Measurements from ENCODE around the gene ZNF746.
A peak's percentile ranks its signal among the peaks of the same experiment; 100 is the strongest.
"Not testable (repeated sequence)": the region's sequence is repeated elsewhere in the genome, so short reads cannot be mapped to it uniquely, and the experiment has no call there.

ZNF746 gene

GRCh38 chr7:149497467-149498261 is at the start of gene ZNF746:
ZNF746 (minus strand) TSS chr7:149497809; CDS start chr7:149497536, 273 bp downstream.
- DNase-seq, result peak; percentile 79

GRCh38 chr7:149547126-149547525 is 49.5 kb upstream of the ZNF746 start:
- no peak for DNase-seq

- DNase-seq, result no peak
Observed at GRCh38 chr7:149546331-149546730, 48.7 kb upstream of the ZNF746 start.

DNA sequence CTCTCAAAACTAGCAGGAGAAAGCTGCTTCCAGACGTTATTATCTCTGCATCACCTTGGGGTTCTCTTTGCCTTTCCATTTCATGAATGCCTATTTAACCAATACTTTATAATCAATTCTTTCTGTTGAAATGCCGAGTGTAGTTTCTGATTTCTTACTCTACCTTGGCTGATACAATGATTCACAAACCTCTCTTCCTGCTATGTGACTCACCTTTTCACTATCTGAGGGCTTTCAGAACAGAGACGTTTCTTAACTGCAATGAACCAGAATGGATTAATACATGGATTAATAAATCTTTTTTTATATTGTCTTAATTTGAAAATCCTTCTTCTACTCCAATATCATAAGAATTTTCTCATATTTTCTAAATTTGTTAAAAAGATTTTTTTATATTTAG is 46.4 kb upstream of the ZNF746 start:
- no peak for DNase-seq

- no peak for DNase-seq
Observed at GRCh38 chr7:149532654-149533053, 35.0 kb upstream of the ZNF746 start.

DNA sequence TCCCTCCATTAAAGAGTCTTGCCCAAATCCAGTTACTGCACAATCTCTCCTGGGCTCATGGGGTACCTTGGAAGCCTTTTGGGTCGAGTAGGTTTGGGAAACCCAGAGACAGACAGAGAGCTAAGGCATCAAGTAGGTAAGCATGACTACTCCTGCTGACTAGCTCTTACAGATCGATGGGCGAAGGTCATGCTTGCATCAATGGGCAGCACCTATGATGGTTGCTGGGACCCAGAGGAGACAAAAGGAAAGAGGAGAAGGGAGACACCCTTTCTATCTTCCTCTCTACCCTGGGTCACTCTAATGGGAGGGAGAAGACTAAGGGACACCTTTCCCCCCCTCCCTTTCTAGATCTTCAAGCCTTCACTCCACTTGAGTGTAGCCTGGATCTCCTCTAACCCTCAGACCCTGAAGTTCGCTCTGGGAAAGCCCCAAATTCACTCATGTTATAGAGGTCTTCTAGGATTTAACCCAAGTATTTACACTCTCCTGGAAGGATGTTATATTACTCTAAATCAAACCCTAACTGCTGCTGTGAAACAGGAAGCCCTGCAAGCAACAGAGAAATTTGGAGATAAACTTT is 31.6 kb upstream of the ZNF746 start:
- no peak for DNase-seq

DNA sequence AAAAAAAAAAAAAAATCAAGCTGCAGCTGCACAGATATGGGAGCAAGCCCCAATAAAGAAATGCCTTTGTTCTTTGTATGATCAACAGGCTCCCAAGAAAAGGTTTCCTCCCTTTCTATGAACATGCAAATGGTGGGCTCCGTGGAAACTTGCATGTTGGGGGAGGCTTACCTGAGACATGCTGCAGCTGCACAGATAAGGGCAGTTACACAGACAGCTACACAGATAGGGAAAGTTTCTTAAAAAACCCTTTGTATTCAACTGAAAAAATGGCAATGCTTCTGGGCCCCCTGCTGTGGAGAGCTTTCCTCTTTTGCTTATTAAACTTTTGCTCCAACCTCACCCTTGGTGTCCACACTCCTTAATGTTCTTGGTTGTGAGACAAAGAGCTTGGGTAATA is 29.8 kb upstream of the ZNF746 start:
- no peak for DNase-seq

DNA sequence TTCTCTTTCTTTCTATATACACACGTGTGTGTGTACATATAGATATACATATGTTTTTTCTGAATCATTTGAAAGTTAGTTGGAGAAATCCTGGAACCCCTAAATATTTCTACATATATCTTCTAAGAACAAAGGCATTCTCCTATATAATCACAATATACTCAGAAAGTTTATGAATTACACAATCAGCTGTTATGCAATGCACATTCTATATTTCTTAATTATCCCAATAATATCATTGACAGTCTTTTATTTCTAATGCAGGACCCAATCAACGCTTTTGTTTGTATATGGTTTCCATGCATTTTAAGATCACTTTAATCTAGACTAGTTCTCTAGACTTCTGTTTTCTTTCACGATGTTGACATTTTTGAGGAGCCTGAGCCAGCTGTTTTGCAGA is 27.7 kb upstream of the ZNF746 start:
- no peak for DNase-seq

GRCh38 chr7:149524394-149524793 is 26.8 kb upstream of the ZNF746 start:
- DNase-seq, result no peak

- no peak for DNase-seq
Observed at GRCh38 chr7:149510248-149510647, 12.6 kb upstream of the ZNF746 start.

- DNase-seq, result no peak
Observed at GRCh38 chr7:149509774-149510173, 12.2 kb upstream of the ZNF746 start.

DNA sequence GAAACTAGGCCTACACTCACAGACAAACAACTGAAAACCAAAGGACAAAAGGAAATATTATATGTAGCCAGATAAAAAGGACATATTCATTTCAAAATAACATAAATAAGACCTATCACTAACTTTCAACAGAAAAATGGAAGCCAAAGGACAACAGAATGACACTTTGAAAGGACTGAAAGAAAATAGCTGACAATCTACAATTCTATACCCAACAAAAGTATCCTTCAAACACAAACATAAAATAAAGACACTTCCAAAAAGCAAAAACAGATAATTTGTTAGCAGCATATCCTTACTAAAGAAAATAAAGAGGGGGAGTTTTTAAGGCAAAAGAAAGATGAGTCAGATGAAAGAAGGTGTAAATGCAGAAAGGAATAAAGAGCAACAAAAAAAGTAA is 7.9 kb upstream of the ZNF746 start:
- DNase-seq, result no peak

DNA sequence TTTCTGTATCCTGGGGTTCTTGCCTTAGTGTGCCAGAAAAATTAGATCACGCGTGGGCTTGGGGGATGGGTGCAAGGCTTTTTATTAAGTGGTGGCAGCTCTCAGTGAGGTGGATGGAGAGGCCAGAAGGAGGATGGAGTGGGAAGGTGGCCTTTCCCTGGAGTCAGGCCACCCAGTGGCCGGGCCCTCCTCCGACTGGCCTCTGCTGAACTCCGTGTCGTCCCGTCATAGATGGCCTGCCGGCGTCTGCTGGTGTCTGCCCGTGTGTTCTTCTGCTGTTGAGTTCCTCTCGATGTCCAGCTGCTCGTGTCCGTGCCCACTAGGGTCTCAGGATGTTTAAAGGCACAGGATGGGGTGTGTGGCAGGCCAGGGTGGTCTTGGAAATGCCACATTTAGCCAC is 4.0 kb upstream of the ZNF746 start:
- DNase-seq, result no peak

- DNase-seq, result no peak
Observed at GRCh38 chr7:149500910-149501309, 3.3 kb upstream of the ZNF746 start.

- no peak for DNase-seq
Observed at GRCh38 chr7:149500201-149500600, 2.6 kb upstream of the ZNF746 start.

- no peak for DNase-seq
Observed at GRCh38 chr7:149498811-149499210, 1.2 kb upstream of the ZNF746 start.

GRCh38 chr7:149496642-149497391 is 792 bp downstream of the ZNF746 start:
- DNase-seq, result peak; percentile 17

GRCh38 chr7:149495785-149496641 is 1.6 kb downstream of the ZNF746 start:
- peak; percentile 59 for DNase-seq

DNA sequence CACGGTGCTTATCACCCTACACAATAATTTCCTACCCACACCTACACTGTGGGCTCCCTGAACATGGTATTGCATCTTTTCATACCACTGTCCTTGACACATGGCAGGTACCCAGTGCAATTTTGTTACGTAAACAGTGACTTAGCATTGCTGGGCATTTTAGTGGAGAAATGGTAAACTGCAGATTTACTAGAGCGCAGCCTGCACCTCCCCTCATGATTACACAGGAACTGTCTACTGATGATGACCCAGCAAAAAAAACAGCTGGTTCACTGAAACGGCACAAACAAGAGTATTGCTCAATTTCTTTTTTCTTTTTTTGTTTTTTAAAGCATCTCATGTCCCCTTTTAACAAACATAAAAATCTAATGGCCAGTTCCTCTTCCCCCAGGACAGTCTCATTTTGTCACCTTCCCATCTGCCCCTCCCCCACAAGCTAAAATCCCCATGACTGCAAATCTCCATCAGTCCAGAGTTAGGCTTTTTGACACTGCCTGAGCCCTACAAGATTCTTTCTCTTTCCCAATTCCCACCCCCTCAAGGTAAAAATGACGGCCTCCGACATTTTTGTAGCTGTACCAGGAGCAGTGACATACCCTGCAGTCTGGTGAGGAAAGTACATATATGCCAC is 2.8 kb downstream of the ZNF746 start:
- DNase-seq, result no peak

- not testable (repeated sequence) for DNase-seq
Observed at GRCh38 chr7:149493975-149494374, 3.6 kb downstream of the ZNF746 start.

DNA sequence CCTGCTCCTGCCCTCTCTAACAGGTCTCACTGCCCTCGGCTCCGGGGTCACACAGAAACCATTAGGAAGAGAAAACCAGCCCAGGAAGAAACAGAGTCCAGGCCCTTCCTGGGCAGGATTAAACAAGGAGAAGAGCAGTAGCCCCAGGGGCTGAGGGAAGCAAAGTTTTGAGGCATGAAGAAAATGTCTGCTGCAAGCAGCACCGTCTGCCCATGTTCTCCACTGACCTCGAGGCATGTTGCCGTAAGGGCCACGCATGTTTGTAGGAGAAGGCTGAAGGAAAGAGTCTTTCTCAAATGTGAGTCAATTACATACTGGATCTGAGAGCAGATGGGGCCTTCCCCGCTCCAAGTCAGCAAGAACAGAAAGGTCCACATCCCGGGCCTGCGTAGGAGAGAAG is 4.2 kb downstream of the ZNF746 start:
- DNase-seq, result no peak

- no peak for DNase-seq
Observed at GRCh38 chr7:149490083-149490760, 7.4 kb downstream of the ZNF746 start.

Data from NCI-H345 (cell line).